ENCODE results near the gene CALN1. TPM values are rescaled to one million over a fixed set of nuclear protein-coding genes. Genes with fewer than 3 reads are reported as not detected.
"Not testable (repeated sequence)": the region's sequence is repeated elsewhere in the genome, so short reads cannot be mapped to it uniquely, and the experiment has no call there.

CALN1 gene
- total RNA-seq, 1 donor, result under 0.01 TPM

- Histone ChIP-seq H3K4me3 (ENCODE audit: low read length) (no peak overlapping the region), H3K9me3 (ENCODE audit: low read depth, low read length) (no peaks in the 10 kb centered on the region), H3K4me1 (ENCODE audit: insufficient read depth, low read length) (no peaks in the 10 kb centered on the region), H3K27me3 (ENCODE audit: insufficient read depth, low read length) (no peaks in the 10 kb centered on the region)
Observed at GRCh38 chr7:71854546-71855397, 557.4 kb downstream of the CALN1 start.

- no peaks in the 10 kb centered on the region for H3K27me3 ChIP-seq (ENCODE audit: insufficient read depth, low read length)
- no peak overlapping the region for H3K4me3 ChIP-seq (ENCODE audit: low read length)
- no peaks in the 10 kb centered on the region for H3K4me1 ChIP-seq (ENCODE audit: insufficient read depth, low read length)
- no peaks in the 10 kb centered on the region for H3K9me3 ChIP-seq (ENCODE audit: low read depth, low read length)
Observed at GRCh38 chr7:71851776-71852498, 560.2 kb downstream of the CALN1 start.

- Histone ChIP-seq H3K27me3 (ENCODE audit: insufficient read depth, low read length) (no peaks in the 10 kb centered on the region), H3K4me3 (ENCODE audit: low read length) (no peak overlapping the region), H3K9me3 (ENCODE audit: low read depth, low read length) (no peaks in the 10 kb centered on the region), H3K4me1 (ENCODE audit: insufficient read depth, low read length) (no peaks in the 10 kb centered on the region)
Observed at GRCh38 chr7:71846160-71846559, 566.0 kb downstream of the CALN1 start.

- no peaks in the 10 kb centered on the region for H3K4me1 ChIP-seq (ENCODE audit: insufficient read depth, low read length)
- no peaks in the 10 kb centered on the region for H3K9me3 ChIP-seq (ENCODE audit: low read depth, low read length)
- H3K4me3 ChIP-seq (ENCODE audit: low read length), result no peak overlapping the region
- no peaks in the 10 kb centered on the region for H3K27me3 ChIP-seq (ENCODE audit: insufficient read depth, low read length)
Observed at GRCh38 chr7:71843676-71844075, 568.5 kb downstream of the CALN1 start.

GRCh38 chr7:71842786-71843185 lies 569.4 kb downstream of the CALN1 start:
- Histone ChIP-seq H3K4me3 (ENCODE audit: low read length) (no peak overlapping the region), H3K9me3 (ENCODE audit: low read depth, low read length) (no peaks in the 10 kb centered on the region), H3K4me1 (ENCODE audit: insufficient read depth, low read length) (no peaks in the 10 kb centered on the region), H3K27me3 (ENCODE audit: insufficient read depth, low read length) (no peaks in the 10 kb centered on the region)

DNA sequence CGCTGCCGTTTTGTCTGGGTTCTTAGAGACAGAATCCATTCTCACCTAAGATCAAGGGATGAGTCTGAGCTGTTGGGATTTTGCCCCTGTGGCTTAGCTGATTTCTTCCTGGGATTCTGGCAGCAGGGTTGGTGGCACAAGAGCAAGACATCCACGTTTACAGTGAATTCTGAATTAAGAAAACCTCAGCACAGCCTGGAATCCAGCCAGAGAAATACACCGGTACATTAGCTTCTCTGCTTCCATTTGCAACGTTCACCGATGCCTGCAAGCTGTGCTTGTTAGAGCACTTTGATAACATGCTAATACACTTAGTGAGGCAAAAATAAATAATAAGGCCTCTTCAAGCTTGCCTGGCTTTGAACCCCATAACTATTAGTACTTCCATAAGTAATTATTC lies 569.8 kb downstream of the CALN1 start:
- no peaks in the 10 kb centered on the region for H3K9me3 ChIP-seq (ENCODE audit: low read depth, low read length)
- no peaks in the 10 kb centered on the region for H3K4me1 ChIP-seq (ENCODE audit: insufficient read depth, low read length)

DNA sequence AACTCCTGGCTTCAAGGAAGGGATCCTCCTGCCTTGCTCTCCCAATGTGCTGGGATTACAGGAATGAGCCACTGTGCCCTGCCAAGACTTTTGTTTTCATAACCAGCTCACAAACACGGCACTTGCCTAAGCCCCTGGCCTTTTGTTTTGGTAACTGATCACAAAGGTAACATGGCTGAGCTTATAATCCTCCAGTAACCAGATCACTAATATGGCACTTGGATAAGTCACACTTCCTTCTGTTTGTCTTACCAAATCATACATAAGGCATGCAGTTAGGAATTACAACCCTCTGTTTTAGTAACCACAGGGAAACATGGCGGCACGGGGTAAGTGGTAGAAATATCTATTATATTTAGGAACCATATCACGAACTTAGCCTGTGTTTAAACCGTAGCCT lies 577.1 kb downstream of the CALN1 start:
- Histone ChIP-seq H3K27me3 (ENCODE audit: insufficient read depth, low read length) (no peaks in the 10 kb centered on the region), H3K9me3 (ENCODE audit: low read depth, low read length) (no peaks in the 10 kb centered on the region), H3K4me3 (ENCODE audit: low read length) (no peak overlapping the region), H3K4me1 (ENCODE audit: insufficient read depth, low read length) (no peaks in the 10 kb centered on the region)

More for the DNA sequence above, 569.8 kb downstream of the CALN1 start:
- Histone ChIP-seq H3K27me3 (ENCODE audit: insufficient read depth, low read length) (no peaks in the 10 kb centered on the region), H3K4me3 (ENCODE audit: low read length) (no peak overlapping the region)

GRCh38 chr7:71829515-71829914 lies 582.6 kb downstream of the CALN1 start:
- Histone ChIP-seq H3K4me3 (ENCODE audit: low read length) (no peak overlapping the region), H3K27me3 (ENCODE audit: insufficient read depth, low read length) (no peaks in the 10 kb centered on the region), H3K4me1 (ENCODE audit: insufficient read depth, low read length) (no peaks in the 10 kb centered on the region), H3K9me3 (ENCODE audit: low read depth, low read length) (no peaks in the 10 kb centered on the region)

- Histone ChIP-seq H3K9me3 (ENCODE audit: low read depth, low read length) (no peaks in the 10 kb centered on the region), H3K4me3 (ENCODE audit: low read length) (no peak overlapping the region), H3K4me1 (ENCODE audit: insufficient read depth, low read length) (no peaks in the 10 kb centered on the region), H3K27me3 (ENCODE audit: insufficient read depth, low read length) (no peaks in the 10 kb centered on the region)
Observed at GRCh38 chr7:71828361-71828760, 583.8 kb downstream of the CALN1 start.

- H3K27me3 ChIP-seq (ENCODE audit: insufficient read depth, low read length), result no peaks in the 10 kb centered on the region
- H3K4me3 ChIP-seq (ENCODE audit: low read length), result no peak overlapping the region
- H3K4me1 ChIP-seq (ENCODE audit: insufficient read depth, low read length), result no peaks in the 10 kb centered on the region
- H3K9me3 ChIP-seq (ENCODE audit: low read depth, low read length), result no peaks in the 10 kb centered on the region
Observed at GRCh38 chr7:71826141-71826540, 586.0 kb downstream of the CALN1 start.

DNA sequence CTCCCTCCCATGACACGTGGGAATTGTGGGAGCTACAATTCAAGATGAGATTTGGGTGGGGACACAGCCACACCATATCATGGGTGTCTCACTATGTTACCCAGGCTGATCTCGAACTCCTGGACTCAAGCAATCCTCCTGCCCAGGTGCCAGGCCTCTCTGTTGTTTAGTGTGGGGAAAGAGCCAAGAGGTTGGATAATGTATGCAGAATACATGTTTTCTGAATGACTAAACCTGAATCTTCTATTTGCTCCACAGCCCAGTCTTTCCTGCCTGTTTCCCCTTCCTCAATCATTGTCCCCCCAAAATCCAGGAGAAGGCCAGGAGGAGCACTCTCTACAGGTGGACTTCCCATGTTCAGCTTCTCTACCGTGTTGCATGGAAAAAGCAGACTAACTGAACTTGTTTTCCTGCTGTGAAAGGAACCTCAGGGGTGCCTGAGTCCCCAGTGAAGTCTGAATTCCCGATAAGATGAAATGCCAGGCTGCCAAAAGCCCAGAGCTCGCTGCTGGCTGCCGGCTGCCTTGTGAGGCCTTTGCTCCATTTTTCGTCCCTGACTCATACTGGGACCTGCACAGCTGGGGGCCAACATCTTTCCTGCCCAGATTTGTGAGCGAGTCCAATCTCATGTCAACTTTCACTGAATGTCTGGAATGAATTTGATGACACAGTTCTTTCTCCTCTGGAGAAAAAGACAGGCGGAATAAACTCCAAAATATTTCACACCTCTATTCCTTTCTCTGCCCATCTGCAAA lies 588.0 kb downstream of the CALN1 start:
- Histone ChIP-seq H3K4me1 (ENCODE audit: insufficient read depth, low read length) (no peaks in the 10 kb centered on the region), H3K9me3 (ENCODE audit: low read depth, low read length) (no peaks in the 10 kb centered on the region), H3K27me3 (ENCODE audit: insufficient read depth, low read length) (no peaks in the 10 kb centered on the region), H3K4me3 (ENCODE audit: low read length) (no peak overlapping the region)

GRCh38 chr7:71822406-71822805 lies 589.7 kb downstream of the CALN1 start:
- H3K4me3 ChIP-seq (ENCODE audit: low read length); H3K4me1 ChIP-seq (ENCODE audit: insufficient read depth, low read length); H3K27me3 ChIP-seq (ENCODE audit: insufficient read depth, low read length); H3K9me3 ChIP-seq (ENCODE audit: low read depth, low read length): not testable (repeated sequence)

GRCh38 chr7:71817916-71818315 lies 594.2 kb downstream of the CALN1 start:
- Histone ChIP-seq H3K4me1 (ENCODE audit: insufficient read depth, low read length) (no peaks in the 10 kb centered on the region), H3K4me3 (ENCODE audit: low read length) (no peak overlapping the region), H3K9me3 (ENCODE audit: low read depth, low read length) (no peaks in the 10 kb centered on the region), H3K27me3 (ENCODE audit: insufficient read depth, low read length) (no peaks in the 10 kb centered on the region)

GRCh38 chr7:71808115-71808514 lies 604.0 kb downstream of the CALN1 start:
- Histone ChIP-seq H3K27me3 (ENCODE audit: insufficient read depth, low read length) (no peaks in the 10 kb centered on the region), H3K4me3 (ENCODE audit: low read length) (no peak overlapping the region), H3K9me3 (ENCODE audit: low read depth, low read length) (no peaks in the 10 kb centered on the region)

DNA sequence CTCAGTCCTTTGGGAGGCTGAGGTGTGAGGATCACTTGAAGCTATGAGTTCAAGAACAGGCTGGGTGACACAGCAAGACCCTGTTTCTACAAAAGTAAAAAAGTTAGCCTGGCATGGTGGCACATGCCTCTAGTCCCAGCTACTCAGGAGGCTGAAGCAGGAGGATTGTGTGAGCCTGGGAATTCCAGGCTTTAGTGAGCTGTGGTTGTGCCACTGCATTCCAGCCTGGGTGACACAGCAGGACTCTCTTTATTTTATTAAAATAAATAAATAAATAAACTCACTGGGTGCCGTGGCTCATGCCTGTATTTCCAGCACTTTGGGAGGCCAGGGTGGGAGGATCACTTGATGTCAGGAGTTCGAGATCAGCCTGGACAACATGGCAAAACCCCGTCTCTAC lies 607.9 kb downstream of the CALN1 start:
- no peak overlapping the region for H3K4me3 ChIP-seq (ENCODE audit: low read length)
- H3K27me3 ChIP-seq (ENCODE audit: insufficient read depth, low read length), result no peaks in the 10 kb centered on the region
- no peaks in the 10 kb centered on the region for H3K9me3 ChIP-seq (ENCODE audit: low read depth, low read length)
- no peaks in the 10 kb centered on the region for H3K4me1 ChIP-seq (ENCODE audit: insufficient read depth, low read length)

More at GRCh38 chr7:71808115-71808514, 604.0 kb downstream of the CALN1 start:
- no peaks in the 10 kb centered on the region for H3K4me1 ChIP-seq (ENCODE audit: insufficient read depth, low read length)

Data from mononuclear cell (primary cell).